Parathyroid adenoma (tissue), 2 donors: ENCODE data around the gene EXTL1.

Experiments
- H2AFZ ChIP-seq: fragments of 300-600 bp; sonication (generic); one replicate; pipeline ENCODE4 v1.7.0; 2017; ENCODE audit warnings: antibody characterized with exemption, mild to moderate bottlenecking
- H3K27ac ChIP-seq: fragments of 300-600 bp; sonication (generic); one replicate; pipeline ENCODE4 v1.7.0; 2017
- H3K27me3 ChIP-seq: fragments of 300-600 bp; sonication (generic); one replicate; pipeline ENCODE4 v1.7.0; 2017; ENCODE audit warnings: low read length; ENCODE audit not compliant: control insufficient read depth, insufficient read depth
- H3K36me3 ChIP-seq: fragments of 300-600 bp; sonication (generic); one replicate; pipeline ENCODE4 v1.7.0; 2017; ENCODE audit warnings: low read length; ENCODE audit not compliant: control insufficient read depth, insufficient read depth
- H3K4me1 ChIP-seq: fragments of 300-600 bp; sonication (generic); one replicate; pipeline ENCODE4 v1.7.0; 2017; ENCODE audit warnings: control low read depth
- H3K4me2 ChIP-seq: fragments of 300-600 bp; sonication (generic); one replicate; pipeline ENCODE4 v1.7.0; 2017; ENCODE audit warnings: low read length
- H3K4me3 ChIP-seq: fragments of 300-600 bp; sonication (generic); one replicate; pipeline ENCODE4 v1.7.0; 2017; ENCODE audit warnings: low read depth, low read length
- H3K79me2 ChIP-seq: fragments of 300-600 bp; sonication (generic); one replicate; pipeline ENCODE4 v1.7.0; 2017; ENCODE audit warnings: control low read depth
- H3K9ac ChIP-seq: fragments of 300-600 bp; sonication (generic); one replicate; pipeline ENCODE4 v1.7.0; 2017; ENCODE audit warnings: mild to moderate bottlenecking
- H3K9me3 ChIP-seq: fragments of 300-600 bp; sonication (generic); one replicate; pipeline ENCODE4 v1.7.0; 2017; ENCODE audit warnings: low read length; ENCODE audit not compliant: control insufficient read depth
- TF ChIP-seq, protein P1 (sequence below): fragments of 300-600 bp; sonication (generic); IDR thresholded peaks from one replicate; pipeline ENCODE4 v1.7.0; 2017; ENCODE audit warnings: antibody characterized with exemption, mild to moderate bottlenecking
- donor health status: primary hyperparathyroidism.

Gene EXTL1

GRCh38 chr1:25996966-25997827, 24.4 kb upstream of the EXTL1 start:
- TF ChIP-seq, protein P1, sequence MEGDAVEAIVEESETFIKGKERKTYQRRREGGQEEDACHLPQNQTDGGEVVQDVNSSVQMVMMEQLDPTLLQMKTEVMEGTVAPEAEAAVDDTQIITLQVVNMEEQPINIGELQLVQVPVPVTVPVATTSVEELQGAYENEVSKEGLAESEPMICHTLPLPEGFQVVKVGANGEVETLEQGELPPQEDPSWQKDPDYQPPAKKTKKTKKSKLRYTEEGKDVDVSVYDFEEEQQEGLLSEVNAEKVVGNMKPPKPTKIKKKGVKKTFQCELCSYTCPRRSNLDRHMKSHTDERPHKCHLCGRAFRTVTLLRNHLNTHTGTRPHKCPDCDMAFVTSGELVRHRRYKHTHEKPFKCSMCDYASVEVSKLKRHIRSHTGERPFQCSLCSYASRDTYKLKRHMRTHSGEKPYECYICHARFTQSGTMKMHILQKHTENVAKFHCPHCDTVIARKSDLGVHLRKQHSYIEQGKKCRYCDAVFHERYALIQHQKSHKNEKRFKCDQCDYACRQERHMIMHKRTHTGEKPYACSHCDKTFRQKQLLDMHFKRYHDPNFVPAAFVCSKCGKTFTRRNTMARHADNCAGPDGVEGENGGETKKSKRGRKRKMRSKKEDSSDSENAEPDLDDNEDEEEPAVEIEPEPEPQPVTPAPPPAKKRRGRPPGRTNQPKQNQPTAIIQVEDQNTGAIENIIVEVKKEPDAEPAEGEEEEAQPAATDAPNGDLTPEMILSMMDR: no peak
- H3K9me3 ChIP-seq: no peaks in the 10 kb centered on the region
- peaks cover 16% of the 10 kb centered on the region for H3K4me1 ChIP-seq
- H3K9ac ChIP-seq: no peak overlapping the region
- H2AFZ ChIP-seq: peak overlapping the region; percentile 54
- no peaks in the 10 kb centered on the region for H3K79me2 ChIP-seq
- peak overlapping the region; percentile 59 for H3K27ac ChIP-seq
- no peaks in the 10 kb centered on the region for H3K27me3 ChIP-seq
- no peaks in the 10 kb centered on the region for H3K36me3 ChIP-seq
- H3K4me3 ChIP-seq: peak overlapping the region; percentile 74
- H3K4me2 ChIP-seq: peak overlapping the region; percentile 87

DNA sequence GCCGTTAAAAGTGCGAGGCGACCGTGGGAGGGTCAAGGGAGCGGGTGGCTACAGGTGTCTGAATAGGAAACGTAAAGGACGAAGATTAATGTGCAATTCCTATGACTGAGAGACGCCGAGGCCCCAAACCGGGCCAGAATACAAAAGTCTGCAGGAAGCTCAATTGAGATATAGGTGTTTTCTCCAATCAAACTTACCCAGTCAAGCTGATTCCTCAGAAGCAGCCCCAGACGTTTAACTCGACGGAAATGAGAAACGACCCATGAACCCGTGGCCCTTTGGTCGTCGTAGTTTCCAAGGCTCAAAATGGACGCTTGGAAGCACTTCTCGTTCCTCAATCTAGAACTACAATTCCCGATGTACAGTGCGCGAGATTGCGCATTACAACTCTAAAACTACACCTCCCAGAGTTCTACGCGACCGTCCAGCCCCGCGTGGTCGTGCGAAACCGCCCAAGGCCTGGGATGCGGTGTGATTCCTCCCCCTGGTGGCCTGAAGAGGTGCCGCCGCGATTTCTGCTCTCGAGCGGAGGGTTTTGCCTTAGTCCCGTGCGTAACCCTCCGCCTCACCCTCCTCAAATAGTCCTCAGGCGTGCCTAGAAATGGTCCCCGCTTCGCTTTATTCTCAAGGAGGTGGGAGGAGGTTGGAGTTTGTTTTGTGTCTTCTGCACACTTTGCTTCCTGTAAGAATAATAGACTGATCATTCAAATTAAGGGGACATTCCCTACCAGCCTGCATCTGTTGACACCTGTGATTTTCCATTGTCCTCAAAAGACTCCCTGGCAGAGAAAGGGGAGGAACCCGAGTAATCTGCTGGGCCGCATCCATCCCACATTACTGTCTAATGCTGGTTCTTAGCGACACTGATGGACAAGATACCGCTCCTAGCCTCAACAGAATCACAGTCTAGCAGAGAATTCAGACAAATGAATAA, 23.5 kb upstream of the EXTL1 start, which contains the start of gene PAFAH2:
Gene PAFAH2 (minus strand): TSS at position 236 of the 934 bp plus-strand sequence. CDS start 7,247 bp downstream, outside the sequence.
- Histone ChIP-seq H2AFZ (peak within 1 kb of the TSS; percentile 87), H3K9me3 (no peaks in the 10 kb centered on the region), H3K36me3 (no peaks in the 10 kb centered on the region), H3K4me2 (peak within 1 kb of the TSS; percentile 87), H3K79me2 (no peaks in the 10 kb centered on the region), H3K9ac (no peak within 1 kb of the TSS), H3K4me3 (peak within 1 kb of the TSS; percentile 74), H3K27me3 (no peaks in the 10 kb centered on the region), H3K4me1 (peaks cover 13% of the 10 kb centered on the region), H3K27ac (peak within 1 kb of the TSS; percentile 88)
- TF ChIP-seq, protein P1: peak; percentile 90

DNA sequence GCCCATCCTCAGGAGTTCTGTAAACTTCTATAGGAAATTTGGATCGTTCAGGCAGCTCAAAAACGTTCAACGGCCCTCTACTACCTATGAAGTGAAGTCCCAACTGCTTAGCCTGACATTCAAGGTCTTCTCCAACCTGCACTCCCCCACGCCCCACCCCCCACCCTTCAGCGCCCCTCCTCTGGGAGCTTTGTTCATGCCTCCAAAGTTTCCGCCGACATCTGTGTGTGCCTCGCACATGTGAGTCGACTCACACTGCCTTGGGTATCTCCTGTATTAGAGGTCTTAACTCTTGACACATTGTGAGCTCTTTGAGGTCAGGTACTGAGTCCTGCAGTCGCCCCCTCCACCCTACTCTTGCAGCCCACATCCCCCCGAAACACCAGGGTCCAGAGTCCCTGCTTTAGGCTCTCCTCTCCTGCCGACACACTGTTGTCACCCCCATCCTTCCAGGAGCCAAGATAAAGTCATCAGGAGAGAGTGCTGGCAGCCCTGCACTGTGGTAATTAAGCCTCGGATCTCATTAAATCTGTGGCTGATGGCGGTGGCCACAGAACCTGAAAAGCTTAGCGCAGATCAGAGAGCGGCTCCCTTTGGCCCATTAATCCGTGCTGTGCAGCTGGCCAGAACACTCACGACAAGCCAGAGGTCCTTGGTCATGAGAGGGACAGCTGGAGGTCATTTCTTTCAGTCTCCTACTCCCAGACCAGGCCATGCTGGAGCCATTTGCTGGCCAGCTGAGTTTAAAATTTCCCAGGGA, 22.4 kb upstream of the EXTL1 start:
- H3K9ac ChIP-seq: no peak overlapping the region
- H3K79me2 ChIP-seq: no peaks in the 10 kb centered on the region
- TF ChIP-seq, protein P1: no peak
- peak overlapping the region; percentile 88 for H3K27ac ChIP-seq
- no peaks in the 10 kb centered on the region for H3K9me3 ChIP-seq
- H2AFZ ChIP-seq: peak overlapping the region; percentile 87
- no peaks in the 10 kb centered on the region for H3K36me3 ChIP-seq
- no peak overlapping the region for H3K4me2 ChIP-seq
- H3K4me1 ChIP-seq: peaks cover 9% of the 10 kb centered on the region
- no peaks in the 10 kb centered on the region for H3K27me3 ChIP-seq
- H3K4me3 ChIP-seq: no peak overlapping the region

DNA sequence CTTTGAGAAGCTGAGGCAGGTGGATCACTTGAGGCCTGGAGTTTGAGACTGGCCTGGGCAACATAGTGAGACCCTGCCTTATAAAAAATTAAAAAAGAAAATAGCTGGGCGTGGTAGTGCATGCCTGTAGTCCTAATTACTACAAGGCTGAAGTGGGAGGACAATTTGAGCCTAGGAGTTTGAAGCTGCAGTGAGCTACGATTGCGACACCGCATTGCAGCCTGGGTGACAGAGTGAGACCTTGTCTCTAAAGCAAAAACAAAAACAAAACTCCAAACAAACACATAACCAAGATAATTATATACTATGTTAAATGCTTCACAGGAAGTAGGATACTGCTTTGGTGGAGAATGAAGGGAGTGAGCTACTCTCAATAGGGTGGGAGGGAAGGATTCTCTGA, 18.3 kb upstream of the EXTL1 start:
- H3K9ac ChIP-seq: no peak overlapping the region
- TF ChIP-seq, protein P1: no peak
- no peak overlapping the region for H3K4me3 ChIP-seq
- H3K4me2 ChIP-seq: no peak overlapping the region
- H3K27me3 ChIP-seq: no peaks in the 10 kb centered on the region
- H3K79me2 ChIP-seq: no peaks in the 10 kb centered on the region
- H3K36me3 ChIP-seq: no peaks in the 10 kb centered on the region
- H3K9me3 ChIP-seq: no peaks in the 10 kb centered on the region
- H3K27ac ChIP-seq: no peak overlapping the region
- H2AFZ ChIP-seq: no peak overlapping the region
- H3K4me1 ChIP-seq: peaks cover 4% of the 10 kb centered on the region
